HG02840 (cell line): ENCODE measurements around the gene DUSP15.

Source experiments
- ATAC-seq: cut with Tn5 transposase; IDR thresholded peaks from one replicate; pipeline ENCODE4 v1.9.1; 2021; ENCODE audit warnings: mild to moderate bottlenecking, moderate library complexity, moderate number of reproducible peaks; ENCODE audit not compliant: unreplicated experiment, low FRiP score

DUSP15 gene

DNA sequence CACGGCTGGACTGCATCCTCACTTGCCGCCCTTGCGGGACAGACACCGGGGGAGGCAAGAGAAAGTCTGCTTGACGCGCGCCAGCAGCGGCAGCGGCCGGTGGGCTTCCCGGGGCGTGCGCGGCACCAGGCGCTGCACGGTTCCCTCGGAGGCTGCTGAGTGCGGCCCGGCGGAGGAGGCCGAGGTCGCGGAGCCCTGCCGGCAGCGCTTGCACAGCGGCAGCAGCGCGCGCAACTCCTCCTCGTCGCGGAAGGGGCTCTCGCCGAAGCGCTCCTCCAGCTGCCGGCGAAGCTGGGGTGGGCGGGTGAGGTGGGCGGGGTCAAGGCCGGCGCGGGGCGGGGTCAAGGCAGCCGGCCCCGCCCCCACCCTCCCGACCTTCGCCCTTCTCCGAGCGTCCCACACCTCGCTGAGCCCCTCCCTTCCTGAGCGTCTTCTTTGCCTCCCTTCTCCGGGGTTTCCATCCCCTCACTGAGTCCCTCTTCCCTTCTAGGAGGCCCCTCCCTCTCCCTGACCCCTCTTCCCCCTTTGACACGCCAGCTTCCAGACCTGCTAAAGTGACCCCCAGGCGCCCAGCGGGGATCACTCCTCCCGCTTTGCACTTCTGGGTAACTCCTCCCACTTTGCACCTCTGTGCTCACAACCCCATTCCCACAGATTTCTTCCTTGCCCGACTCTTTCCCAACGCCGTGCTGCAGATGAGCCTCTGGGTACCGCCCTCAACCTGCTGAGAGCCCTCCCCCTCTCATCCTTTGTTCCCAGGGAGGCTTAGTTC lies 8.8 kb downstream of the DUSP15 start:
- ATAC-seq: no peak

DNA sequence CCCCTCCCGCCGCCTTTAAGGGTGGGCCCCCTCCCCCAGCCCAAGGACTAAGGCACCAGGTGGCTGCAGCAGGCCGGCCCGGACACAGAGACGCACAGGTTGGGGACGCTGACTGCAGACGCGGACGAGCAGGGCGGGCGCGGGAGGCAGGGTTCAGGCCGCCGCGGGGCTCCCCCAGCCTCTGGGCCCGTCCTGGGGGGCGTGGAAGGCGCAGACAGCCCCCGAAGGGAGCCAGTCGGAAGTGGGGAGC lies 9.3 kb downstream of the DUSP15 start:
- no peak for ATAC-seq

DNA sequence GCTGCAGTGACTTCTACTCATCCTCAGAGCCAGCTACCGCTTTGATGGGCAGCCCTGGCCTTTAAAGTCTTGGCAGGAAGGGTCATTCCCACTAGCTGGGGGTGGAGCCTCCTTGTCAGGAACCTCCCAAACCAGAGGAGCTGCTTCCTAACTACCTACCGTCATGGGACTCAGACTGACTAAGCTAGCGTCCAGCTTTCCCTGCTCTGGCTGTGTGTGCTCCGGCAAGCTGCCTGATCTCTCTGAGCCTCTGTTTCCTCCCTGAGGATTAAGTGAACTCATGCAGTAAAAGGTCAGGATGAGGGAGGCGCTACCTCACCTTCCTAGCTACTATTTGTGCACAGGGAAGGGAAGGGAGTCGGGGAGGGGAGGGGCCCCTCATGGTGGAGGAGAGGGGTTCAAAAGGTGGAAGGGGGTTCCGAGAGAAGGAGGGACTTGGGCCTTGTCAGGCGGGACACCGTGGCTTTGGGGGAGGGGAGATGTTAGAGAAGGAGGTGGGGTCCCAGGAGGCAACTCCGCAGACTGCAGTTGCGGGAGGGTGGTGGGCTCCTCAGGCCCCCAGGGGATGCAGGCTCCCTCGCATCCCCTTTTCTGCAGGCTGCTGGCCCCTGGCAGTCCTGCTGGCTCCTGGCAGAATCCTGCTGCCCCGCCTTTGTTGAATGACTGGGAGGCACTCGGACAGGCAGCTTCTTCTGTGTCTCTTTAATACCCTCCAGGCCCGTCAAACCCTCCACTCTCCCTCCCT lies 9.8 kb downstream of the DUSP15 start:
- no peak for ATAC-seq

DNA sequence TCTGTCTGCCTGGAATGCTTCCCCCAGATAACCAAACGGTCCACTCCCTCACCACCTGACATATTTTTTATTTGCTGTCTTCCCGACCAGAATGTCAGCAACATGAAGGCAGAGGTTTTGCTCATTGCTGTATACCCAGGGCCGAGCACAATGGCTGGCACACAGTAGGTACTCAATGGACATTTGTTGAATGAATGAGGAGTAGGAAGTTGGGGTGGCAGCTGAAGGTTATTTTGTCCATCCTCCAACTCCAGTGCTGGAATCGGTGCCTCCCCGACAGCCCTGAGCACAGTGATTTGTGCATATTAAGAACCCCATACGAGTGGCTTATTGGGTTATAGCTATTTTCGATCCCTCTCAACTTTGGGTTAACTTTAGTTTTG lies 10.3 kb downstream of the DUSP15 start:
- ATAC-seq: no peak

DNA sequence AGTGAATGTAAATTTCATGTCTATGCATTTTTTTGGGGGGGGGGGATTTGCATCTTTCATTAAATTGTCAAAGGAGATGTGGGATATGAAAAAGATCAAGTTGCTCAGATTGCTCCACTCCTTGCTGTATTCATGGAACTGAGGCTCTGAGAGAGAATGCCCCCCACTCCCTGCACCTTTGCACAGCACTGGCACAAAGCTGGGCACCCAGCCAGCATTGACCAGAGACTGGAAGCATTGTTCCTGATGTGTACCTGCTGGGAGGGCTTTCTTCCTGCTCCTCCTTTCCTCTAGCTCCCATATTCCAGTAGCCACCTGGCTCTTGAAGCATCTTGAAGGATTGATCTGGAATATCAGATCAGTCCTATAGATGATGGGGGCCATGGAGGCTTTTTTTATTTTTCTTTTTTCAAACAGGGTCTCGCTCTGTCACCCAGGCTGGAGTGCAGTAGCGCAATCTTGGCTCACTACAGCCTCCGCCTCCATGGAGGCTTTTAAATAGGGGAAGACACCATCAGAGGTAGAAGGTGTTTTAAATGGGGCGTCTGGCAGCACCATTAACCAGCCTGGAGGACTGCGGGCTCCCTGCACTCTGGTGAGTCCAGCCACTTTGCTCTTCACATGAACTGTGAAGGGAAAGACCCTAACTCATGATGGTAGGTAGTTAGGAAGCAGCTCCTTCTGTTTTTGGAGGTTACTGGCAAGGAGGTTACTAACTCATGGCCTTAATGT lies 10.9 kb downstream of the DUSP15 start:
- ATAC-seq: no peak

DNA sequence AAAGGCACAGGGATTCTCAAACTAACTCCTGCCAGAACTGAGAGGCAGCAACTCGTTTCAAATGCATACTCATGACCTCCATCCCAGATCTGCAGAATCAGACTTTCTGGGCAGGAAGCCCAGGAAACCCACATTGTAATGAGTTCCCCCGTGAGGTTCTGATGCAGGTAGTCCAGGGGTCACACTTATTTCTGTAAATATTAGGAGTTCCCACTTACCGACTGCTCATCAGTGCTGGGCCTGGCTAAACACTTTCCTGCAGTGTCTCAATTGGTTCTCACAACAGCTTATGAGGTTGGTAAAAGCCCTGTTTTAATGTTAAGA lies 11.6 kb downstream of the DUSP15 start:
- ATAC-seq: no peak

DNA sequence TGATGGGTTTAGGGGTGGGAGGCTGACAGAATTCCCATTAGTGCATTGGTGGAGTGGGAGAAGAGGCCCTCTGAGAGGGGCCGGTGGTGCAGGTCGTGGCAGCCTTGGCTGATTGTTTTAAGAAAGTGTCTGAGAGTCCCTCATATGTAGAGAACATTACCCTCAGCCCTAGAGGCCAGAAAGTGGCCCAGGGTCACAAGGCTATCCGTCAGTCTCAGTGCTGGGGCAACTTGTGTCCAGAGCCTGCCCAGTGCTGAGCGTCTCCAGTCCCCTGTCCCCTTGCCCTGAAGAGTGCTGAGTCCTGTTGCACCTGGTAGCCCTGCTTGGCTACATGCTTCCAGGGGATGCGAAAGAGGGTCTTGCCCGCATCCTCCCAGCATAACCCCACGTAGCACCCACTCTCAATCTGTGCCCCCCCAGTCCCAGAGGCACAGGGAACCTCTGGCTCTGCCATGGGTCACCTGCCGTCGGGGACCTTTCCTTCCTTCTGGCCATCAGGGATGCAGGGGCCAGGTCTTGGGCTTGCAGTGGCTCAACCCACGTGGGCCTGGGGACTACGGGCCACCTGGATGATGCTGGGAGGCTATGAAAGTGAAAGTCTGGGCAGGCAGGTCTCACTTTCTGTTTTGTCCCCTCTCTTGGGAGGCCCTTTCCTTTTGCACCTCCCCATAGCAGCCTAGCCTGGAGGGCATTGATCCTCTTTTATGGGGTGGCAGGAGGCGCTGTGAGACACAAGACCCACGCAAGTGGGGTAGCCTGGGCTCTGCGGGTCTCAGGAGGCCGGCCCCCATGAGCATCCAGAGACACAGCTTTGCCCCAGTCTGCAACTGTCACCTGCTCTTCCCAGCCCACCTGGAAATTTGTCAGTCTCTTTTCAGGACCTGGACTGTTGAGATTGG lies 12.2 kb downstream of the DUSP15 start:
- no peak for ATAC-seq

DNA sequence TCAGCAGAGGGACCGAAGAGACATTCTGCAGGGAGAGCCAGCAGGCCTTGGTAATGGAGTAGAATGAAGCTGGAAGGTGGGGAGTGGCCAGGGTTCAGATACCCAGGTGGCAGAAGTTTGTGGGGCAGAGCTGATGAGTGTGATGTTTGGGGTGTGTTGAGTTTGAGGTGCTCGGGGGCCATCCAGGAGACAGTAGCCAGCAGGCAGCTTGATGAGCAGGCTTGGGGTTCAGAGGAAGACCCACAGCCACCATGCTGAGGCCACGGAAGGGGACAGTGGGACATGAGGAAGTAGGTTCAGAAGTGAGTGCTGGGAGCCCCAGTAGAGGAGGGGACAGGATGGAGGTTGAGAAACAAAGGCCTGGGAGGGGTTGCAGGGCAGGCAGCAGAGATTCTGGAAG lies 13.8 kb downstream of the DUSP15 start:
- no peak for ATAC-seq

DNA sequence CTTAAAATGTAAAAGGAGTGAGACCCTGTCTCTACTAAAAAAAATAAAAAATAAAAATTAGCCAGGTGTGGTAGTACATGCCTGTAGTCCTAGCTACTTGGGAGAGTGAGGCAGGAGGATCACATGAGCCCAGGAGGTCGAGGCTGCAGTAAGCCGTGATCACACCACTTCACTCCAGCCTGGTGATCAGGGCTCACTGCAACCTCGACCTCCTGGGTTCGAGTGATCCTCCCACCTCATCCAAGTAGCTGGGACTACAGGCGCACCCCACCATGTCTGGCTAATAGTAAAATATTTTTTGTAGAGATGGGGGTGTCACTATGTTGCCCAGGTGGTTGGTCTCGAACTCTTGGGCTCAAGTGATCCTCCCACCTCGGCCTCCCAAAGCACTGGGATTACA lies 16.8 kb downstream of the DUSP15 start:
- ATAC-seq: no peak

DNA sequence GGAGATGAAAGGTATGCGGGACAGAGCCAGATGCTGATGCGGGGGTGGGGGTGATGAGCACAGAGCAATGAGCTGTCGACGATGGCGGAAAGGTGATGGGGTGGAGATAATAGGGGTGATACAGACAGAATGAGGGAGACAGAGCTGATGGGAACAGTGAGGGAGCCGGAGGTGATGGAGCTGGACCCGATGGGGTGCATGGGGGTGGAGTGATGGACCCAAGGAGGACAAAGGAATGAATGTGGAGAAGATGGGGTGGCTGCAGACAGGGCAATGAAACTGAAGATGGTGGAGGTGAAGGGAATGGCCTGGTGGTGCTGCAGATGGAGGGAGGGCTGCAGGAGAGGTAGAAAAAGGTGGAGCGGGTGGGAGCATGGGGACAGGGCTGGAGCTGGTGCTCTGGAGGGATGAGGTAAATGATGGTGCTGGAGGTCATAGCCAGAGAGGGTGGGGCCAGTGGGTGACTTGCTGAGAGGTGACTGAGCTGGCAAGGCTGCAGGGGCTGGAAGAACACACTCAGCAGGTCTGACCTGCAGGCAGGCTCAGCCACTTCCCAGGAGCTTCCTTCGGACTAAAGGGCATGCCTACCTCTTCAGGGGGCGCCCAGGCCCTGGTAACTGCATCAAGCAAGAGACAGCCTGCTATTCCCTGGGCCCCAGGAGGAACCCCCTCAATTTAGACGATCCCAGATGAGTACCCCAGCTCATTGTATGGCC lies 18.9 kb downstream of the DUSP15 start:
- ATAC-seq: no peak

DNA sequence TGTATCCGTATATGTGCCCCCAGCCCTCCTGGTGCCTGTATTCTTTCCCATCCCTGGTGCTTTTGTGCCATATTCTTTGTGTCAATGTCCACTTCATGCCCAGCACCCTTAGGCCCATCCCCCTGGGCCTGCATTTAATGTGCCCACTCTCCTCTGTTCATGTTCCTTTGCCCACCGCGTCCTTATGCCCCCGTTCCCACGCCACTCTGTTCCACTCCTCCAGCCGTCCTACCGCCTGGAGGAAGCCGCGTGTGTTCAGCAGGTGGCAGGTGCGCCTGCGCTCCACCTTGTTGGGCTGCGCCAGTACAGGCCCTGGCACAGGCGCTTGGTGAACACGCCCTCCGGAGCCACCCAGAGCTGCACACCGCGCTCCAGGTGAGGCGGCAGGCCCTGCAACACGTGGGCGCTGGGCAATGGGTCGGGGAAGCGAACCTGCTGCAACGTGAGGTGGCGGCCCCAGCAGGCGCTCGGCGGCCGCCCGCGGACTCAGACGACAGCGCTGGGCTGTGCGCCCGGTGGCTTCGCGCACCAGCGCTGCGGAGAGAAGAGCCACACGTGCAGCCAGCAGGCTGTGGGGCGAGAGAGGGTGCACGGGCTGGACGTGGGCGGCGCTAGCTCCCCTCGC lies 20.9 kb downstream of the DUSP15 start:
- ATAC-seq: no peak

DNA sequence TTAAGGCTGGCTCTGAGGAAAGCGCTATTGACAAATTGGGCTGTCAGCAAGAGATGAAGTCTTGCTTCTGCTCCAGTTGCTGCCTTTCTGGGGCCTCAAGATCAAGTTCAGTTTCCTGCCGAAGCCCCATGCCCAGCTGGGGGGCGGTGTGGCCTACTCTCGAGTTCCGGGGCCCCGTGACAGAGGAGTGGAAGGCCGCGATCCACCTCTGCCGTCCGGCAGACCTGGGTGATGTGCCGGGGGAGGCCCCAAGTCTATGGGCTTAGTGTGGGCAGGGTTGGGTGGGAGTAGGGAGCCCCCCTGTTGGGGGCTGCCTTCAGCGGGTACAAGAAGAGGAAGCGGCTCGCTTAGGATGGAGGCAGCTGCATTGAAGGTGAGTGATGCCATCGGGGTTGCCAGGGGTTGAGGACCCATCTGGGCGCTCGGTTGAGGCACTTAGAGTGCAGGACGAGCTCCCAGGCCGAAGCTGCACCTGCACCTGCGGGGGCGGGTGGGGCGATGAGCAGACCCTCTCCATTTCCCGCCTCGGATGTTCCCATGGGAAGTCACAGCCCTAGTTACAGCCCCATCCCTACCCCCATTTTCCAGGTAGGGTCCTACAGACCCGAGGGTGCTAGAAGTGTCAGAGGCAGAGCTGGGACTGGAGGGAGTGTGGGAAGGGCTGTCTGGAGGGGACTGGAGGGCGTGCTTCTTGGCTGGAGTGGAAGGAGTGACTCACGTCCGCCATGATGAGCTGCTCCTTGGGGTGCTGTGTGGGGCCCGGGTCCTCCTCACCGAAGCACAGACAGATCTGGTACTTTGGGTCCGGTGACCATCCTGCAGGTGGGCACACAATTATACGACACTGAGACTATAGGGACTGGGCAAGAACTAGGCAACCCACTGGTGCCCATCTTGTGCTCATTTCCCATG lies 22.0 kb downstream of the DUSP15 start:
- ATAC-seq: no peak

DNA sequence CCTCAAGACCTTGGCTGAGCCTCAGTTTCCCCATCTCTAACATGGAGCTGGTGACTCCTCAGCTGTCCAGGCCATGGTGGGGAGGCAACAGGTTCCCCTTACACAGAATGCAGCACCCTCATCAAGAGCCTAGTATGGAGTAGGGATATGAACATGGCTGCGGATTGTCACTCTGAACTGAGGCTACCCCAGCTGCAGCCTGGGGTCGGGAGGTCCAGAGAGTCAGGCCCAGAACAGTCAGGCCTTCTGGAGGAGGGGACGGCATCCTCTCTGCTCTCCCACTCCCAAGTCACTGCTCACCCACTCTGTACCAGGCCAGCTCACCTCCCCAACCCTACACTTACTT lies 23.6 kb downstream of the DUSP15 start:
- ATAC-seq: no peak

DNA sequence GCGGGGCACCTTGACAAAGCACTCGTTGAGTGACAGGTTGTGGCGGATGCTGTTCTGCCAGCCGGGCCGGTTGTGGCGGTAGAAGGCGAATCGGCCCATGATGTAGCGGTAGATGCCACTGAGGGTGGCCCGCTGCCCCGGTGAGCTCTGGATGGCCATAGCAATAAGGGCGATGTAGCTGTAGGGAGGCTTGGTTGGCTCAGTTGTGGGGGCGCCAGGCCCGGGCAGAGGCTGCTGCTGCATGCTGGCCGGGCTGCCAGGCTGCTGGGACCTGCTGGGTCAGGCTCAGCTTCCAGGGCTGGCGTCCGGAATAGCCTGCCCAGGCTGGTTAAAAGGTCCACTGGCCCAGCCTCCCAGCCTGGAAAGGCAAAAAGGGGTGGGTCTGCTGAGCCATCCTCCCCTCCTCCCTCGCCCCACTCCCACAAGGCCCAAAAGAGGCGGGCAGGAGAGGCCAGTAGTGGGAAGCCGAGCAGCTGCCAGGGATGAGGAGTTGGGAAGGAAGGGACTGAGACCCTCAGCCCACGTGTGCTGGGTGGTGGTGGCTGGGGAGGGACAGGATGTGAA lies 24.9 kb downstream of the DUSP15 start, which contains the start of gene FOXS1:
TSS of gene FOXS1 (minus strand) at position 305 of the 564 bp plus-strand sequence. CDS start at position 243, 62 bp downstream.
- no peak for ATAC-seq

DNA sequence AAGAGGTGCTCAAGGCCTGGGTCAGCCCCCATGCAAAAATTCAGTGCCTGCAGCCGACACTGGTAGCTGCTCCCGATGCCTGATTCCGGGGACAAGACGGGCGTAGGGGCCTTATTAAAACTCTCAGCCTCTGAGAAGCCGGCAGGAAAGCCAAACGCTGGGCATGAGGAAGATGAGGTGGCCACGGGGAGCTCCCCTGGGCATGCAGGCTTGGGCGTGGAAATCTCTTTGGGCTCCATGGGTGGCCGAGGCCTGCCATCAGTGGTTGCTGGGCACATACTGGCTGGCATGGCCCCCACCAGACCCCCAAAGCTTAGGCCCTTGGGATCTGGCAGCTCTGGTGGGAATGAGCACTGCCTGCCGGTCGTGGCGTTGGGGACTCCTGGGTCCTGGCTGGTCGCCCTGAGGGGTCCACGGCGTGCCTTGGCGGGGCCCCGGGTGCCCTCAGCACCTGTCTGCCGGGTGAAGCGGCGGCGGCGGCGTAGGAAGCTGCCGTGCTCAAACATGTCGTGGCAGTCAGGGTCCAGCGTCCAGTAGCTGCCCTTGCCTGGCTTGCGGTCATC lies 25.5 kb downstream of the DUSP15 start:
- no peak for ATAC-seq

DNA sequence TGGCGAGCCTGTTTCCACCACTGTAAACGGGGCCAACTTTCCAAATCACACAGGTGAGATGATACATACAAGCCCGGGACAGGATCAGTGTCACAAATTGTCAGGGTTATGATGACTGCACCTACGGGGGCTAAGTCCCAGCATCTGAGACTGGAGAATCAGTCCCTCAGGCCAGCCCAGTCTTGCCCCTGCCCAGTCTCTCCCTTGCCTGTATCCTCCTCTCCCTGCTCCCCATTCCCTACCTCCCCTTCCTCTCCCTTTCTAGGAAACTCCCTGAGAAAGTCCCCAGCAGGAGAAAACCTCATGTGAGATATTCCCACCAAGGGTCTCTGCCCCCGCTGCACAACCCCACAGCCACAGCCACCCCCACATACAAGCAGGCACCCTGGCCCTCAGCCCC lies 26.4 kb downstream of the DUSP15 start:
- ATAC-seq: no peak

DNA sequence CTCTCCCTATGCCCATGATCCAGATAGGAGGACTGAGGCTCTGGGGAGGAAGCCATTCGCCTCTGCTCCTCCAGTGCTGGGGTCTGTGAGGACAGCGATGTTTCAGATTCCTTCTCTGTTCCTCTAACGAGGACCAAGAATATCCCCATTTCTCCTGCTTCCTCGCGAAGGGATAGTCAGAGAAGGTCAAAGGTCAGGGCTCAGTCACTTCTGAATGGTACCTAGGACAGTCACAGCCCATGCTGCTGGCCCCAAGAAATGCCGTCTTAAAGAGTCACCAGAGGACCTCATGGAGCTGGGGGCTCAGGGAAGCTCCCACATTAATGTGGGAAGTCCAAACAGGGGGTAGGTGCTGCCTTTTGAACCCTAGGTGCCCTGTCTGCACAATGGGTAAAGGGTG lies 27.0 kb downstream of the DUSP15 start:
- no peak for ATAC-seq

DNA sequence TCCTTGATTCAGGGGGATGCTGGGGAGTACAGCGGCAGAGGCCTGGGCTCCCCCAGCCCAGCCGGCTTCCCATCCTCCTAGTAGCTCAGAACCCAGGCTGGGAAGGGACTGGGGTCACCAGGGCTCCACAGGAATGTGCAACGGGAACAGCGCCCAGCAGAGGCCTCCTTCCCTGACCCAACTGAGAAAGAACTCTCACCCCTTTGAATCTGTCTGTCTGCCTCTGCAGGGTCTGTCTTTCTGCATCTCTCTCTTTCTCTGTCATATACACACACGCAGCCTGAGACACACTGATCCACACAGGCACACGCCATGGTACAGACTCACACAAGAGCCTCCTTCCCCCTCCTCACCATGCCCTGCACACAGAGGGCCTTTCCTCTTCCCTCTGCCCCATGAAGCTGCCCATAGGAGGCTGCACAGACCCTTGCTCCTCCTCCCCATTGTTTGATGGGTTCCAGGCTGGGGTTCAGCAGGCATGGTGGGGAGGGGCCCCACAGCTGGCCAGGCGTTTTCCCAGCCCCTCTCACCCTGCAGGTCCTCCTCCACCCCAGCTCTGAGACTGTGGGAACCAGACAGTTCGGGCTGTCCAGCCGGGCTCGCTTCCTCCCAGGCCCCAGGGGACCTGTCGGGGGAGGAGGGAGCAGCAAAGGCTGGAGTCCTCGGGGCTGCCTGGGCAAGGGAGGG lies 27.7 kb downstream of the DUSP15 start:
- no peak for ATAC-seq
